ENCODE data around the gene CIDEA. TPM values are rescaled to one million over a fixed set of nuclear protein-coding genes. Genes with fewer than 3 reads are reported as not detected.

CIDEA gene
- total and polyA plus RNA-seq, 9 of the 15 experiments (the other 6 are each of a cell fraction or from before 2014, with no cell fraction given), result not detected

GRCh38 chr18:12236934-12237832 lies 17.0 kb upstream of the CIDEA start (continued):
- TF ChIP-seq HMGN3 (IDR thresholded peaks at IDR 0.05; ENCODE audit: borderline replicate concordance, extremely low read depth, insufficient read length, low read depth, low read length), result peak; percentile 42
- peak; percentile 29; the same call in 1 of the 2 replicates for TF ChIP-seq CREM (IDR thresholded peaks at IDR 0.05; ENCODE audit: low read depth)
- 0 out of 2 replicates have a peak, but pooled peaks have one; percentile 27 for TF ChIP-seq TARDBP (IDR thresholded peaks at IDR 0.05)
- TF ChIP-seq, protein P1, sequence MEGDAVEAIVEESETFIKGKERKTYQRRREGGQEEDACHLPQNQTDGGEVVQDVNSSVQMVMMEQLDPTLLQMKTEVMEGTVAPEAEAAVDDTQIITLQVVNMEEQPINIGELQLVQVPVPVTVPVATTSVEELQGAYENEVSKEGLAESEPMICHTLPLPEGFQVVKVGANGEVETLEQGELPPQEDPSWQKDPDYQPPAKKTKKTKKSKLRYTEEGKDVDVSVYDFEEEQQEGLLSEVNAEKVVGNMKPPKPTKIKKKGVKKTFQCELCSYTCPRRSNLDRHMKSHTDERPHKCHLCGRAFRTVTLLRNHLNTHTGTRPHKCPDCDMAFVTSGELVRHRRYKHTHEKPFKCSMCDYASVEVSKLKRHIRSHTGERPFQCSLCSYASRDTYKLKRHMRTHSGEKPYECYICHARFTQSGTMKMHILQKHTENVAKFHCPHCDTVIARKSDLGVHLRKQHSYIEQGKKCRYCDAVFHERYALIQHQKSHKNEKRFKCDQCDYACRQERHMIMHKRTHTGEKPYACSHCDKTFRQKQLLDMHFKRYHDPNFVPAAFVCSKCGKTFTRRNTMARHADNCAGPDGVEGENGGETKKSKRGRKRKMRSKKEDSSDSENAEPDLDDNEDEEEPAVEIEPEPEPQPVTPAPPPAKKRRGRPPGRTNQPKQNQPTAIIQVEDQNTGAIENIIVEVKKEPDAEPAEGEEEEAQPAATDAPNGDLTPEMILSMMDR (IDR thresholded peaks at IDR 0.05 in 2 of 3, conservative IDR thresholded peaks at IDR 0.05 in 1 of 3; ENCODE audit: insufficient read depth in 2 of 3, low read depth in 1 of 3, low read length in 3 of 3), result peak; percentile 89 to 96 (median 91)
- 0 out of 2 replicates have a peak, but pooled peaks have one; percentile 49 for TF ChIP-seq CC2D1A (IDR thresholded peaks at IDR 0.05)
- TF ChIP-seq RFX7 (CRISPR knock-in tag; IDR thresholded peaks at IDR 0.05), result no peak
- peak; percentile 87 for TF ChIP-seq SMC3 (conservative IDR thresholded peaks at IDR 0.05; ENCODE audit: insufficient read depth, low read depth, low read length)
- TF ChIP-seq PRPF4 (IDR thresholded peaks at IDR 0.05; ENCODE audit: insufficient read depth, low read depth, low read length, poor library complexity, severe bottlenecking), result no peak
- TF ChIP-seq RHOXF2B (CRISPR knock-in tag; conservative IDR thresholded peaks at IDR 0.05), result no peak
- TF ChIP-seq SRSF3 (IDR thresholded peaks at IDR 0.05; ENCODE audit: insufficient read depth, low read length), result no peak
- TF ChIP-seq RCOR1 (IDR thresholded peaks at IDR 0.05; ENCODE audit: borderline replicate concordance in 1 of 2, low read depth in 2 of 2, low read length in 2 of 2), result peak in 1 of 2 experiments; percentile 50; a peak in 1 of 4 replicates
- no peak for TF ChIP-seq HLTF (IDR thresholded peaks at IDR 0.05)
- TF ChIP-seq ZNF699 (CRISPR knock-in tag; IDR thresholded peaks at IDR 0.05; ENCODE audit: insufficient replicate concordance), result no peak
- peak; percentile 63 for TF ChIP-seq RB1 (IDR thresholded peaks at IDR 0.05; ENCODE audit: low read depth)
- TF ChIP-seq POLR2H (tag; IDR thresholded peaks at IDR 0.05; ENCODE audit: low read depth), result no peak
- TF ChIP-seq ATF7 (IDR thresholded peaks at IDR 0.05), result 0 out of 2 replicates have a peak, but pooled peaks have one; percentile 28
- TF ChIP-seq ZNF232 (CRISPR knock-in tag; IDR thresholded peaks at IDR 0.05), result no peak
- TF ChIP-seq L3MBTL2 (IDR thresholded peaks at IDR 0.05), result 0 out of 2 replicates have a peak, but pooled peaks have one; percentile 12
- no peak for TF ChIP-seq GABPB2 (CRISPR knock-in tag; conservative IDR thresholded peaks at IDR 0.05)
- TF ChIP-seq ILK (tag; IDR thresholded peaks at IDR 0.05; ENCODE audit: borderline replicate concordance, low read depth), result no peak
- no peak for TF ChIP-seq MAX (CRISPR knock-in tag; IDR thresholded peaks at IDR 0.05)
- no peak for TF ChIP-seq IFI16 (CRISPR knock-in tag; IDR thresholded peaks at IDR 0.05)
- no peak for TF ChIP-seq ZNF3 (CRISPR knock-in tag; IDR thresholded peaks at IDR 0.05)
- TF ChIP-seq CXXC5 (CRISPR knock-in tag; IDR thresholded peaks at IDR 0.05), result peak; percentile 30; the same call in 1 of the 2 replicates
- TF ChIP-seq, protein P2, sequence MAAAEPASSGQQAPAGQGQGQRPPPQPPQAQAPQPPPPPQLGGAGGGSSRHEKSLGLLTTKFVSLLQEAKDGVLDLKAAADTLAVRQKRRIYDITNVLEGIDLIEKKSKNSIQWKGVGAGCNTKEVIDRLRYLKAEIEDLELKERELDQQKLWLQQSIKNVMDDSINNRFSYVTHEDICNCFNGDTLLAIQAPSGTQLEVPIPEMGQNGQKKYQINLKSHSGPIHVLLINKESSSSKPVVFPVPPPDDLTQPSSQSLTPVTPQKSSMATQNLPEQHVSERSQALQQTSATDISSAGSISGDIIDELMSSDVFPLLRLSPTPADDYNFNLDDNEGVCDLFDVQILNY (CRISPR knock-in tag; IDR thresholded peaks at IDR 0.05), result no peak

All from K562 (cell line).